HG03103 (cell line): ENCODE results near the gene RSL1D1.
A peak's percentile ranks its signal among the peaks of the same experiment; 100 is the strongest.

Experiments
- ATAC-seq: cut with Tn5 transposase; IDR thresholded peaks from one replicate; pipeline ENCODE4 v1.9.1; 2021; ENCODE audit warnings: low read depth; ENCODE audit not compliant: unreplicated experiment

RSL1D1 gene

DNA sequence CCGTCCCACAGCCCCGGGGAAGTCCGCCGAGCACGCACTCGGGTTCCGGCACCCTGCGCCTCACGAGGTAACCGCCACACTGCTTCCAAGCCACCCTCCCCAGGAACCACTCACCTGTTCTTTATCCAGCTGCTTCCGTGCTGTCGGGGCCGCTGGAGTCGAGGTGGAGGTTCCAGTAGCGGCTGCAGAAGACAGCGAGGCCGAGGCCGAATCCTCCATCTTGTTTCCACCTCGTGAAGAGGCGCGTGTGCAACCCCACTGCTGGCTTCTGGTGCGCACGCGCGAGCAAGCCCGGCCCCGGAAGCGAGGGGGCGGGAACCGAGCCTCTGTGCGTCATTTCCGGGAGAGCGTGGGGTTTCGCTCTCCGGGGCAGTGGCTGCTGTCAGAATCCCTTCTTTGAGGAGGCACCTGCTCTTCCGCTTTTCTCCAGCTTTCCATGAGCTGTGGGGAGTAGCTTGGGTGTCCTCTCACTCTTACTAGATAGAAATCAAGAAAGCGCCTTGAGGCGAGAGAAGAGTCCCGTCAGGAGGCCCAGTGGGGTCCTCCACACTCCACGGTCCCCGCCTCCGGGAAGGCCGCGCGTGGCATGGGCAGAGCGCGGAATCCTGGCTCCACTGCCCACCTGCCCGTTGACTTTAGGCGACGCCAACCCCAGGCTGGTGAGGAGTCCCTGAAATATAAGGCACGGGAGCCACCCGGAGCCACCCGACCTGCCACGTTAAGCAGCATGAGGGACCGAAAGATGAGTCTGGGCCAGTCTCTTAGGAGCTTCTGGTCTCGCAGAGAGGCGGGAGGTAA lies at the start of gene RSL1D1:
Gene RSL1D1 (minus strand): TSS at position 249 of the 798 bp plus-strand sequence. CDS start 30 bp downstream, at position 219.
- peak; percentile 82 for ATAC-seq

DNA sequence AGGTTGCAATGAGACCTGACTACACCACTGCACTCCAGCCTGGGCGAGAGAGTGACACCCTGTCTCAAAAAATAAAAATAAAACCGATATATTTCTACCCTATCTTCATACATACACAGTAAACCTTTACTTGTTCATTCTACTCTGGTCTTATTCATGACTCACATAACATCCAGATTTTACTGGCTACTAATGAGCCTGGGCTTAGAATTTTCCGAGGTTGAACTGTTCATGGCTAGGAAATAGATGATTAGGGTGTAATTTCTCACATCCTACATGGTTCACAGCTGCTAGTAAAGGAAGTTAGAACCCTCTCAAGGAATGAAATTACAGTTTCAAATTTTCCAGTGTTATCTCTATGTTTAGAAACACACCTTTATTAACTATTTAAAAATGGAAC lies 49.7 kb upstream of the RSL1D1 start:
- ATAC-seq, result no peak

DNA sequence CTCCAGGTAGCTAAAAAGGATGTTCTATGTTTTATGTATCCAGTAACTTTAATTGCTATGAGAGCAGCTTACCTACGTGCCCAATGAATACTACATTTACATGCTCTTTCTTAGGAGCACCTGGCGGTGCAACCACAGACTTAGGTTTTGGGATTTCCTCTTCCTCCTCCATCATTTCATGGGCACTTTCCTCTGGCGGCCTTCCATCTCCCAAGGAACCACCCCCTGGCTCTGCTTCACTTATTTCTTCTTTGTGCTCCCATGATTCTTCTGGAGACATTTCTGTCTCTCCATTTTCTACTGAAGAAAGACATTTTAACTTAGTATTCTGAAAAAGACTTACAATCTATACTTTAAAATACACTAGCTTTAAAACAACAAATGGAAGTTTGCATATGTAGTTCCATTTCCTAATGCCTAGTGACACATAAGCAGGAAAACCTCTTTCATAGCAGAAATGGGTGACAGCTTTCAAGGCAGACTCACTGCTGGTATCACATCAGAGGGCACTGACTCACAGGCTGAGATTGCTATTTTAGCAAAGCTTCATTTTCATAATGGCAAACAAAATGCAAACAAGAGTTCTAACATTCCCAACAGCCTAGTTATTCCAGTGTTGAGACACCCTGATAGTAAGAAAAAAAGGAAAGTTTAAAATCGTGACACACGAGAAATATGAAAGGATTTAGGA lies 45.3 kb upstream of the RSL1D1 start:
- no peak for ATAC-seq

DNA sequence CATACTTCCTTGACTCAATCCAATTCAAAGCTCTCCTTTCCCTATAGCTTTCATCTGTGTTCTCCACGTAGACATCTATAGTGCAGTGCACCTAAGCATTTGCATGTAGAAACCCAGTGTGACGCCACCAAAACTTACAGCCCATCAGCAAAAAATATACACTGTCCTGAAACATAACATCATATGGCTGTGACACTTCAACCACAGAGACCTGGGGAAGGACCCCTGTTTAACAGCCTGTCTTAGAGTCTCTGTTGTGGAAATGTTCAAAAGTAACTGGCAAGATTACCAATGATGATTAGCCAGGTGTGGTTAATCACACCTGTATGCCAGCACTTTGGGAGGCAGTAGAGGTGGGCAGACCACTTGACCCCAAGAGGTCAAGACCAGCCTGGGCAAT lies 42.2 kb upstream of the RSL1D1 start:
- no peak for ATAC-seq

DNA sequence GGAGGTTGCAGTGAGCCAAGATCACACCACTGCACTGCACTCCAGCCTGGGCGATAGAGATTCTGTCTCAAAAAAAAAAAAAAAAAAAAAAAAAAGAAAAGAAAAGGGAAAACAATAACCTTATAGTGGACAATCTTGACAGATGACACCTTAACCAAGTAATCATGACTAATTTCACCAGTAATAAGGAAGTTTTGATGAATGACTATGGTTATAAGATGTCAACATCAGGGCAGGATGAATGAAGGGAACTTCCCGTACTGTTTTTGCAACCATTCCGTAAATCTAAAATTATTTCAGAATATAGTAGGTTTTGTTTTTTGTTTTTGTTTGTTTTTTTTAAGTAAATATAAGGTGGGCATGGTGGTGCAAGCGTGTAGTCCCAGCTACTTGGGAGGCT lies 41.4 kb upstream of the RSL1D1 start:
- ATAC-seq, result no peak

DNA sequence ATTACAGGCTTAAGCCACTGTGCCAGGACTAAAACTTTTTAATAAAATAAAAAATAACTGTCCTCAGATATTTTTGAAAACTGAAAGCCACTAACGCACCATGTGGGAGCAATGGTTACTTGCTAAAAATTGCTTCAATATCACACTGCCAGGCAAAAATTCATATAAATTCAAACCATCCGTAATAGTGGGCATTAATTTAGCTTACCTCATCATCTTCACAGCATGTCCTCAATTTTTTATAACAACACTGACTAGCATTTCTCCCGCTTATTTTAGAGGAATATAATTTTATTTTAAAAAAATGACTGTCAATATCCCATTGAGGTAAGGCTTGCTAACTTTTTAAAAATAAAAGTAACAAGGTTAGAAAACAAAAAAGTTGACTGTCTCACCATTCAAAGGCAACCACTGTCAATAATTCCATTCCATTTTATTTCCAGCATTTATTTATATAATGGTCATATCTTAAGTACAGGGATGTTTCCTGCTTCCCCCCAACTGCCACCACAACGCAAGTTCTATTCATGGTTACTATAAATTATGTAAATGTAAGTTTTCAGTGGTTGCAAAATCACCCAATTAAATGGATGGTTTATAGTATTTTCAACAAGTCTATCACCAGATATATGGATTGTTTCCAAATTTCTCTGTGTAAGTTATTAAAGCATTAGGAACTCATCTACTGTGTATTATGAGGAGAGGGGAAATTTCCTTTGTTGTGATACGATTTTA lies 39.1 kb upstream of the RSL1D1 start:
- no peak for ATAC-seq

DNA sequence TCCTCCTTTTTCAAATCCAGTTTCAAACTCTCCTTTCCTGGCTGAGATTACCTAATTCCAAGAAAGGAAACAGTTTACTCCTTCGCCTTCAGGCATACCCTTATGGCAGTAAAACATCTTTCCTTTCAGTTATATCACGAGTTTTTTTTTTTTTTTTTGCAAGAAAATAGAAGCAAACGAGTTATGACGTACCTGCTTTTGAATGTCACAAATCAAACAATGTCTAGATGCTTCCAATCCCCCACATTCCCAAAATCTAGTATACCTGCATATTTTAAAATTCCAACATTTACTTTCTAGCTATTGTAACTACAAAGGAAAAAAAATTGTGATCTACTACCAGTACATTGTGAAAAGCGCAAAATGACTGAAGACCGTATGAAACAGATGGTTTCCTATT lies 35.5 kb upstream of the RSL1D1 start:
- no peak for ATAC-seq

DNA sequence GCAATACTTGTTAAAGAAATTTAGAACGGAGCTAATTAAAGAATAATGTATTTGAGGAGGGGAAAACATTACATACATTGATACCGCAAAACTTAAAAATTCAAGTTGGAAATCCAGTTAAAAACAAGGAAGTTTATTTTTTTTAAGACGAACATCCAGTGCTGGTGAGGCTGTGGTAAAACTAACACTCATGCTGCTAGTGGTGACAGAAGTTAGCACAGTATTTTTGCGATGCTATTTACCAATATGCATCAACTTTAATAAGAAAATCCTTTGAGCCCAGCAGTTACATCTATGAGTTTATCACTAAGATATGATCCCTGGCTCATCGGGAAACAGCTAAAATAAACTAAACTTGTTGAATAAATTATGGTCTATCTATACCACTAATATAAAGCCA lies 32.7 kb upstream of the RSL1D1 start:
- no peak for ATAC-seq

DNA sequence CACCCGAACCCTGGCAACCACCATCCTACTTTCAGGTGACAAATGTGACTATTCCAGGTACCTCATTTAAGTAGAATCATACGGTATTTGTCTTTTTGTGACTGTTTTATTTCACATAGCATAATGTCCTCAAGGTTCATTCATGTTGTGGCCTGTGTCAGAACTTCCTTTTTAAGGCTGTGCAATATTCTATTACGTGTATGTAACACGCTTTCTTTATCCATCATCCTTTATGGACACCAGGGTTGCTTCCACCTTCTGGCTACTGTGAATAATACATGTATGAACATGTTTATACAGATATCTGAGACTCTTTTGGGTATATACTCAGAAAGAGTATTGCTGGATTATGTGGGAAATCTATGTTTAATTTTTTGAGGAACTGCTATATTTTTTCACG lies 28.7 kb upstream of the RSL1D1 start:
- ATAC-seq, result no peak

DNA sequence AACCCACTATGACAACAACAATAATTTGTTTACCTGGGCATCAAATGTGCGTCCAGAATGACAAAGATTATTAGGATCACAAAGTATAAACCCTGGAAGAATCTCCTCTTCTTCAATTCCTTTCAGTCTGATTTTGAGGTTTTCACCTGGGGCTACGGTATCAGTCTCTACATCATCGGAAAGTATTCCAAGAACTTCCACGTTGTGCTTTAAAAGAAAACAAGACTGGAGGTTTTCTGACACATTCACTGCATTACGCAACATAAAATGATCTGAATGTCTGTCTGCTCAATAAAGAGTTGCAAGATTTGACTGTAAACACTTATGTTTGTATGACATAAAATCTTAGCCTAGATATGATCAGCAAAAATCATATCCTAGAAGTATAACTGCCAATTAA lies 26.0 kb upstream of the RSL1D1 start:
- ATAC-seq, result no peak

DNA sequence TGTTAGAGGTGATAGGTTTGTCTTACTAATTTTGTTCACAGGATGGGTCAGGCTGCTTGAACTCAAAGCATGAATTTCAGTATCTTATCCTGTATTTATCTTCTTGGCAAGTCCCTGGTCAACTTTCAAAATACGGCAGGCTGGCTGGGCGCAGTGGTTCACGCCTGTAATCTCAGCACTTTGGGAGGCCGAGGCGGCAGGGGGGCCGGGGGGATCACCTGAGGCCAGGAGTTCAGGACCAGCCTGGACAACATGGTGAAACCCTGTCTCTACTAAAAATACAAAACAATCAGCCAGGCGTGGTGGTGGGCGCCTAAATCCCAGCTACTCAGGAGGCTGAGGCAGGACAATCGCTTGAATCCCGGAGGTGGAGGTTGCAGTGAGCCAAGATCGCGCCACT lies 25.0 kb upstream of the RSL1D1 start:
- no peak for ATAC-seq

DNA sequence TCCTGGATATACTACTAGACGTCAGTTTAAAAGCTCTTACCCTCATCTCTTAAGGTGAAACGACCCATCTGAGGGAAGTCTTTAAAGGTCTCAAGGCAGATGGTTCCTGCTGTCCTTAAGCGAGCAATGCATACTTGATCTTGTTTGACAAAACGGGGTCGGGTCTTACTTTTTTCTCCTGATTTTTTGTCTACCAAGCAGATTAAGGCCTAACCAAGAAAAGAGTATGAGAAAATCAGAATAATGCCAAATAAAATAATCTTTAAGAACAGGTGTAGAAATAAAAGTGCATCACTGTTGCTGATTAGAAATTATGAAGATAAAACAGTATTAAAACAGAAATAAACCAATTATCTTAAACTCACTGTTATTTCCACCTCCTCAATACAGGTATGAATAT lies 24.4 kb upstream of the RSL1D1 start:
- no peak for ATAC-seq

DNA sequence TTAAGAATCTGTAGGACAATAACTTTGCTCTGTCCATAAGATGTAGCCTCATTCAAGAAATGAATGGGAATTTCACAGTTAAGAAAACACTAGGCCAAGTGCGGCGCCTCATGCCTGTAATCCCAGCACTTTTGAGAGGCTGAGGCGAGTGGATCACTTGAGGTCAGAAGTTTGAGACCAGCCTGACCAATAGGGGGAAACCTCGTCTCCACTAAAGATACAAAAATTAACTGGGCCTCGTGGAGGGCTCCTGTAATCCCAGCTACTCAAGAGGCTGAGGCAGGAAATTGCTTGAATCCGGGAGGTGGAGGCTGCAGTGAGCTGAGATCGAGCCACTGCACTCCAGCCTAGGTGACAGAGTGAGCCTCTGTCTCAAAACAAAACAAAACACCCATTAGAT lies 19.9 kb upstream of the RSL1D1 start:
- ATAC-seq, result no peak

DNA sequence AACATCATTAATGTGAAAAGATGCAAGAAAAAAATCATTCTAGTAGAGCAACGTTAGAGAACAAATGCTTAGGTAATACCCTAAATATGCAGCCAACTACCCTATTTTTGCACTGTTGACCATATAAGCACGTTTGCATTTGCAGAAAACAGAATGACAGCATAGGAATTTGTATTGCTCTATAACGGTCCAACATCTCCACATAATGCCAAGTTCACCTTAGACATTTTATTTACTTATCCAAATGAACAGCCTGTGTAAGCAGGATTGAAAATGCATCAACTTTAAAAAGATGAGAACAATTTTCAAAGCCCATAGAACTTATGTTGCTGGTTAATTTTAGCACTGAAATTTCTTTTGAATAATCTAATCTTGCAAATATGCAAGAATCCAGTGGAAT lies 19.1 kb upstream of the RSL1D1 start:
- ATAC-seq, result no peak

DNA sequence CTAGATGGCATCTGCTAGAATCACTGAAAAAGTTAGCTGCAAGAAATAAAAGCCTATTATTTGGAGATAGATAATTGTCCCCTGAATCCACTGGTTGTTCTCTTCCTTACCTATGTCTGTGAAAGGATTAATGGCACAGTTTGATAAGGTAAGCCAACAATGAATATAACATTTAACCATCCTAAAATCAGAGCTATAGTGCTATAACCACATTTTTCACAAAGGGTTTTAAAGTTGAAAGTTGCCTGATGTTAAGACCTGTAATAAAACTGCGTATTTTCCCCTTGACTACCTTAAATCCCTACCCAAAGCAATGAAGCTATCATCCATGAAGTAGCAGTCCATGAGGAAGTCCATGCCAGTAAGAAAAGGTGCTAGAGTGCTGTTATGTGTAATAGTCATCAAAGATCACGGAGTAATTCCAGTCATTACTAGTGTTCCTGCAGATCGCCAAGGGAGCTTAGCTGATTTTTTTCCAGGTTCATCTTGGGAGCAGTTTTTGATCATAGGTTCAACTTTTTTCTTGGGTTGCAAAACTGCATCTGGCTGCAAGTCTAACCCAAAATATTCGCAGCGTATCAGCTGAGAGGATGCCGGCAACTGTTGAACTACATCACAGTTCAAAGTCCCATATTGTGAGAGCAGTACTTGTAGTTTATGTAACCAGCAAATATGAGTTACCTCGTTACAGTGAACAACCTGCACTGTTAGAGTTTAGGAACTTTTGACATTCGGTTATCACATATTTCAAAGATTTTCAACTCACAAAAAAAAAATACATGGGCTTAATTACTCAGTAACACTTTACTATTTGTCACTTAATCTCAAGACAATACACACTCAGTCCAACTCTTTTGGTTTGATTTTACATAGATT lies 18.2 kb upstream of the RSL1D1 start:
- ATAC-seq, result no peak

DNA sequence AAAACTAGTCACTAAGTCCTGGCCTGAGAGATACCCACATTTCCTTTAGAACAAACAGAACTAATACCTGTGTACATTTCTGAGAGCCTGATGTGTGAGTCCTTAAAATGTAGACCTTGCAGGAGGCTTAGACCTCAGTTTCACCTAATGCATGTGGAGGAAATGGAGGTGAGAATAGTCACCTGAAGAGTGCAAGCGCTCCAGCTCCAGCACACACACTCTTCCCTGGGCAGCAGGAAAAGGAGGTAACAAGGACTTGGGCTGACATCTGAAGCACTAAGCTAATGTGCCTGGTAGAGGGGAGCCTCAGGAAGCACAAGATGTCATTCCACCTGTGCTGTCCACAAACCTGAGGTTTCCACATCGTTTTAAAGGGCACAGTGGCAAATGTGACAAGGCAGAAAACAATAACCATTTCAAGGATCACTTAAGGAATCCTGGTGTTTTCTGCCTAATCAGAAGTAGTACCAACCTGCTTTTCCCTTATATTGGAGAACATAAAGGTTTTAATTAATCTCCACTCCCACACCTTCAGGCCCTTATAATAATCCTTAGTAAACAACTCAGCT lies 17.2 kb upstream of the RSL1D1 start:
- no peak for ATAC-seq

DNA sequence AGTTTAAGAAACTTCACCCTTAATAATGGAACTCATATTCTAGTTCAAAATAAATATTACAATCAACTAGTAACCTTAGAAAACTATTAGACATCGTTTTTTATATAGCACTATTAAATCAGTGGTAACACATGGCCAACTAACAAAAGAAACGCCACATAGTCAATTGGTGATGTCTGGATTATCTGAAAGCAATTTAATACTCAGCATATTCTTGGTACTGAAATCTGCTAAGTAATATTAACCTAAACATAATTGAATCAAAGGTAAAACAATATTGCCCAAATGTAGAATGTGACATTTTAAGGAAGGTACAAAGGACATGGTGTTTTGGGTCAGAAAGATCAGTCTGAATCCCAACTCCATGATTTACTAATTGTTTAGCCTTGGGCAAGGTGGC lies 11.1 kb upstream of the RSL1D1 start:
- ATAC-seq, result no peak

DNA sequence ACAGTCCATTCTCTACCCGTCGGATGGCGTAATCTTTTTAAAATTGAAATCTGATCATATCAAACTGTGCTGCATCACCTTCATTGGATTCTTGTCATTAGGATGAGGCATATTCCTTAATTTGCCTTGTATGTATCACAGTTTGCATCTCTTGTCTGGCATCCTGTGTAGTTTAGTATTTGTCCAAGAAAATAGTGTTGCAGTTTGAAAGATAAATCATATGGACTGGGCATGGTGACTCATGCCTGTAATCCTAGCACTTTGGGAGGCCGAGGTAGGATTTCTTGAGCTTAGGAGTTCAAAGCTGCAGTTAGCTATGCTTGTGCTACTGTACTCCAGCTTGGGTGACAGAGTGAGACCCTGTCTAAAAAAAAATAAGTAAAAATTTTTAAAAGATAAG lies 5.8 kb upstream of the RSL1D1 start:
- no peak for ATAC-seq

DNA sequence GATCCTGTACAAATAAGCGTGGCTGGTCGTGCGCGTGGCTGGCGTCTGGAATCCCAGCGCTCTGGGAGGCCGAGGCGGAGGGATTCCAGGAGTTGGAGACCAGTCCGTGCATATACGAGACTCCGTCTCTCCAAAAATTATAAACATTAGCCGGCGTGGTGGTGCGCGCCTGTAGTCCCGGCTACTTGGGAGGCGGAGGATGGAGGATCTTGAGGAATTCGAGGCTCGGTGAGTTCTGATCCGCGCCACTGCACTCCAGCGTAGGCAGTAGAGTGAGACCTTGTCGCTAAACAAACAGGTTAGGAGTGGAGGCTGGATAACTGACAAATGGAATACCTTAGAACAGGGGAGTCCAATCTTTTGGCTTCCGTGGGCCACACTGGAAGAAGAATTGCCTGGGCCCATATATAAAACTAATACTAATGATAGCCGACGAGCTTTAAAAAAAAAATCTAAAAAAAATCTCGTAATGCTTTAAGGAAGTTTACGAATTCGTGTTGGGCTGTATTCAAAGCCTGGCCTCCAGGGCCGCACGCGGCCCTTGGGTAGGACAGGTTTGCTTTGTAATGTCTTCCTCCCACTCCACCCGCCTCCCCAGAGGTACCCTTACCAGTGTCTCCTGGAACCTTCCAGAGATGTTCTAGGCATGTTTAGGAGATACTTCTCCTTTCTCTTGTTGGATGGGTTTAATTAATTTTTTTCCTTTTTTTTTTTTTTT lies 909 bp upstream of the RSL1D1 start:
- no peak for ATAC-seq

DNA sequence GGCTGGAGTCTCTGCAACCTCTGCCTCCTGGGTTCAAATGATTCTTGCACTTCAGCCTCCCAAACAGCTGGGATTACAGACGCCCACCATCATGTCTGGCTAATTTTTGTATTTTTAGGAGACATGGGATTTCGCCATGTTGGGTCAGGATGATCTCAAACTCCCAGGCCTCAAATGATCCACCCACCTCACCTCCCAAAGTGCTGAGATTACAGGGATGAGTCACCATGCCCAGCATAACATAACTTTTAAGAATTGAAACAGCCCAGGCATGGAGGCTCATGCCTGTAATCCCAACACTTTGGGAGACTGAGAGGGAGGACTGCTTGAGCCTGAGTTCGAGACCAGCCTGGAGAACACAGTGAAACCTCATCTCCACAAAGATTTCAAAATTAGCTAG lies 2.5 kb downstream of the RSL1D1 start:
- ATAC-seq, result no peak
